NCI-H1436 treated with DMSO at 0.1 percent for 48 hours (cell line): ENCODE data around the gene RHBDD1.

Source experiments
- DNase-seq: peaks from one replicate; lab custom pipeline; 2025; lab: John Stamatoyannopoulos, UW

RHBDD1 gene

DNA sequence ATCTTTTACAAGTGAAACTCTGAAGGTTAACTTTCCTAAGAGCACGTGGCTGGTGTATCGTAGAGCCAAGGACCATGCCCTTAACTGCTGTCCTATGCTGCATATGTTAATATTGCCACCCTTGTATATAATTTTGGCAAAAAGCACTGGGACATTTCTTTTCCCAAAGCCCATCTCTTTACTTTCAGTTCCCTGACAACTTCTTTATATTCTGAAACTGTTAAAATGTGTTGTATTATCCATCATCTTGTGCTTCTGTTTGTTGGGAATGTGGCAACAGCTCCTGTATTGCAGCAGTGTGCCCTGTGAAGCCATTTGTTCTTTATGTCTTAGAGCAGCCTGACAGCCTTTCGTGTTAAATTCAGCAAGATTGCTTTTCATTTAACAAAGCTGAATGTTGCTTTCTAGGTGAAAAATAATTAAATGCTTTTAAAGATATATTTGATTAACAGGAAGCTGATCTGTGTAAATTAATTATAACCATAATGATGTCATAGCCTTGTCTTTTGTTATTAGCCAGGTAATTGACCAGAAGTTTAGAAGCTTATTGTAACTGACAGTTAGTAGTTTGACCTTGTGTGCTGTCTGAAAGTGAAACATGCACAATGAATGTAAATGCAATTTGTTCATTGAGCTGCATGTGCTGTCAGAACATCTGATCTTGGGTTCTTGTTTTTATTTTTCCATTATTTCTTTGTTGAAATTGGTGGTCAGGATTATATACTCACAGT, 9.7 kb downstream of the RHBDD1 start:
- DNase-seq = no peak

DNA sequence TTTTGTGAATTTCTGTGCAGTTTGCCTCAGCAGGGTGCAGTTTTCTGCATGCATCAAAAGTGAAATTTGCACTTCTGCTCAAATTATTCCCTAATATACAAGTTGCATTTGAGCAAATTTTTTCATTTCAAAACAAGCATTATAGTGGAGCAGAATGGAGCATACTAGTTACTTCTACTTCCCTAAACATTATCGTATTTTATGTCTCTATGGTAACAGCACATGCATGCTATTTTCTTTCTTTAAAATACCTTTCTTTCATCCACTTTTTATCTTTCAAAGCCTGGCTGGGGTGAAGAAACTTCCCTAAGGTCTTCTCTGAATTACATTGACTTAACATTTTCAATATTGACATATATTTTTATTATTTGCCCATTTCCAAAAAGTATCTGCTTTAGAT, 11.2 kb downstream of the RHBDD1 start:
- no peak for DNase-seq

DNA sequence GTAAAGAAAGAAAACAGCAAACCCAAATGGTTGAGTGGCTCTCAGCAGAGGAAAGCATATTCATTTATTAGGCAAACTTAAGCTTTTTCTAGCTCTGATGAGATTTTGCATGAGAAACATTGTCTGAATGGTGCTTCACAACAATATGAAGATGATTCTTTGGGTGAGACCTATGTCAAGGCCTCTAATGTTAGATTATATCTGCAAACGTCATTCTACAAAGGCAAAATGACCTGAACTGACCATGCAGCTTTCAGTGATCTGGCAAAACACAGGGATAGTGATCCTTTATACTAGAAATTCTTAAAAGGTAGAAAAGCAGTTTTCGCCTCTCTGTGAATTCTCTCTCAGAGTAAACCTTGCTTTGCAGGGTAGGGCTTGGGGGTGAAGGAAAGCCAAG, 11.7 kb downstream of the RHBDD1 start:
- no peak for DNase-seq

DNA sequence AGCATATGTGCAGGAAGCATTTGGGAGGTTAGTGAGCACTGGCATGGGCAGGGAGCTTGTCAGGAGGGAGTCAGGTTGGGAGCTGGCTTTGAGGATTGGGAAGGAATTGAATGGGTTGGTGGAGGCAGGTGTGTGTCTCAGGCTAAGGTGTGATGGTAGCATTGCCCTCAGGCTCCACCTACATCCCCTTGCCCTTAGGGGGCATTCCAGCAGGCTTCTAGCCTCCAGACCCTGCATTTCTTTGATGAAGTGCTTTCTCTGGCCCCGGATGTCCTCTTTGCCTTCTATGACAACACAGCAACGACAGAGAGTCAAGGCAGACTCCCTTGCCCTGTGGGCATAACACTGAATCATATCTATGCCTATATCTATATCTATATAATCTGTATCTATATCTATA, 13.5 kb downstream of the RHBDD1 start:
- no peak for DNase-seq

DNA sequence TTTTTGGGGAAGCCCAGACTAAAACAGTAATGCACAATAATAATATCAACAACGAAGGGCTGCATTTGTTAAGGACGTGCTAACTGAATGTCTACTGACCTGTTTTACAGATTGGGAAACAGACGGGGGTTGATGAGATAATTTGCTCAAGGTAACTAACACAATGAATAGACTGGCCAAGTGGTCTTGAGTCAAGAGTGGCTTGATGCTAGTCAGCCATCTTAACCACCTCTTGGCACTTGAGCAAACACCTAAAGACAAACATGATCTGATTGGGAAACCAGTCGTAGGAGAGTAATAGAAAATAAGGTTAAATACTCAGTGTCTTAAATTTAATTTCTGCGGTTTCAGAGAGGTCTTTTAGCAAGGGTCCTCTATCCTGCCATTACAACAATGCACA, 14.2 kb downstream of the RHBDD1 start:
- no peak for DNase-seq

DNA sequence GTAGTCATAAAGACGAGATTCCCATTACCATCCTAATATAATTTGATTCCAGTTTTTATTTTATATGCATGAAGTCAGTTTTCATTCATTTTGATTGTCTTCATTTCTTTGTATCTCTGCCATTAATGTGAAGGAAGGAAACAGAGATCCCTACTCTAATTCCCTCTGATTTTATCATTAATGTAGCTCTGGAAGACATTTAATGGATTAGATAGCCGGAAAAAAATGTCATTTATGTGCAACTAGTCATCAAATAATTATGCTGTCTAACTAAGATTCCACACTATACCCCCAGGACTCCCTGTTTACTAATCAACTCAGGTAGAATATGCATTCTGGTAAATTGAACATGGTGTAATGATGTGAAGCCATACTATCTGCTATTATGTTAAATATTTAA, 19.9 kb downstream of the RHBDD1 start:
- no peak for DNase-seq

DNA sequence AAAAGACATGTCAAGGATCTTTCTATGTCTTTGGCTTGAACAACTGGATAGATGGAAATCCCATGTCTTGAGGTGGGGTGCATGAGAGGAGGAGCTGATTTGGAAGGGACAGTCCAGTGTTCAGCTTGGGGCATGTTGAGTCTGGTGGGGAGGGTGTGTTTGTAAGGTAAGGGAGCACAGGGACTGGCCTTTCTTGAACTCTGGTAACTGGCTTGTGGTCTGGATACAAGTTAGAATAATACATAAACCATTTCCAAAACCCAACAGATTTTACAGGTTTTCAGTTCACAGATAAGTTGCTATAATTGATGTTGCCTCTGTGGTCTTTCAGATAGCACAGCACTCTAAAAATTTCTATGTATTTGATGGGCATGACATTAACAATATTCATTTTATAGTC, 24.2 kb downstream of the RHBDD1 start:
- no peak for DNase-seq

DNA sequence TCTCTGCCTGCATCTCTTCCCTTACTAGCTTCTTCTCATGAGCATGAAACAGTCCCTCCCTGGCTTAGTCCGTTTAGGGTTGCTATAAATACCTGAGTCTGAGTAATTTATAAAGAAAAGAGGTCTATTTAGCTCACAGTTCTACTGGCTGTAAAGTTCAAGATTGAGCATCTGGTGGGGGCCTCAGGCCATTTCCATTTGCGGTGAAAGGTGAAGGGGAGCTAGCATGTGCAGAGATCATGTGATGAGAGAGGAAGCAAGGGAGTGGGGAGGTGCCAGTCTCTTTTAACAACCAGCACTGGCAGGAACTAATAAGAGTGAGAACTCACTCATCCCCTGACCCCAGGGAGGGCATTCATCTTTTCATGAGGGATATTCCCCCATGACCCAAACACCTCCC, 26.8 kb downstream of the RHBDD1 start:
- no peak for DNase-seq

DNA sequence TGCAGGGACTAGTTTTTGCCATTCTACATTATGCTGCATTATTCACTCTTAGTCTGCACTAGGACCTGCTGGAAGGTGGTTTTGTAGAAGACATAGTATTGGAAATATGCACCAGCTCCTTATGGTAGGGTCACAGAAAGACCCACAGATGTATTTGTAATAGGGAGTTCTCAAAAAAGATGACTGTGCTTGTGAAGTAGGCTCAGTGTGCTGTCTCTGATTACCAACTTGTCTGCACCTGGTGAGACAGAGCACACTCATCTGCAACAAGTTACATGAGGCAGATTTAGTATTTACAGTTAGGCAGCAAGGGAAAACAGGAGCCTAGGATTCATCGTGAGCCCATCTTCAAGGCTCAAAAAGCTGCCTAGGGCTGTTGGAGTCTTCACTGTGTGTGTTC, 29.4 kb downstream of the RHBDD1 start:
- no peak for DNase-seq

DNA sequence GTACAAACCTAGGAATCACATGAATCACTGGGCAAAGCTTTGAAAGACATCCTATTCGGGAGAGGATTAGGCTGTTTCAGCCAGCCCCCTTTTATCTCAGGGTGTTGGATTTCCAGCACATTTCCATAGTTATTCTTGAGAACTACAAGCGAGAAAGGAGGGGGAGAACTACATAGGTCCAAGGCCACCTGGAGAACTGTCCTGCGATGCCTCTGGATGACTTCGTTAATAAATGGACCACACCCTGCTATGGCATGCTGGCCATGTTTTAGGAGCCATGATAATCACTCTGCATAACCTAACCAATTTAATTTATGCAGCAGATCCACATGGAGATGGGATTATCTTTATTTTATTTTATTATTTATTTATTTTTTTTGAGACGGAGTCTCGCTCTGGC, 29.9 kb downstream of the RHBDD1 start:
- no peak for DNase-seq

DNA sequence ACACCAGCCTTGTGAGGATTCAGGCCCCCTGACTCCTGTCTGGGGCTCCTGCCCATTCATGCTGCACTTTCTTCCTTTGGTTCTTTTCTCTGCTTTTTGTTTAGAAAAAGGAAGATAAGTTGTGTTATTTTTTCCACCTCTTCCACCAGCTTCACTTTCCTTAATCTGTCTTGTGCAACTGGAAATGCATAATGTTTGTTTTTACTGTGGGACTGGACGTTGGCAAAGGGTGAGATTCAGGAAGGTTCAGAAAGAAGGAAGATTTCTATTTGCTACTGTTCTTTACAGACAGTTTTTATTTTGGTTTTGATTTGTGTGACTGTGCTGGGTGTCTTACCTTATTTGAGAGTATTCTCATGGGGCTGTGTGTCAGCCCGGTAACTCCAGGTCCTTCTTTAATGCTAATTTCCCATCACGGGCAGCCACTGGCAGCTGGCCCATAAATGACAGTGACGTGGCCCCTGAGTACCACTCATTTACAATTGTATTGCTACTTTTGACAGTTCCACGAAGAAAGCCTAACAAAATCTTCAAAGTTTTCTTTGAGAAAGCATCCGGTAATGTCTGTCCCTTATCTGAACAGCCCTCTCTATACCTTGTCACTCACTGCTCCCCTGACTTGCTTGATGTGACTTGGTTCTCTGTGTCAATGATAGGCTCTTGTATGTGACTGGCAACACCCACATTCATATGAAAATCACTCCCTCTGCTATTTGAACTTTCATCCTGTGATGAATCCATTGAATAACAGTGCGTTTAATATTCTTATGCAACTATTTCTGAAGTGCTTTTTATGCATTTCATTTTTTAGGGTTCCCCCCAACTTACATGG, 32.7 kb downstream of the RHBDD1 start:
- DNase-seq = no peak

DNA sequence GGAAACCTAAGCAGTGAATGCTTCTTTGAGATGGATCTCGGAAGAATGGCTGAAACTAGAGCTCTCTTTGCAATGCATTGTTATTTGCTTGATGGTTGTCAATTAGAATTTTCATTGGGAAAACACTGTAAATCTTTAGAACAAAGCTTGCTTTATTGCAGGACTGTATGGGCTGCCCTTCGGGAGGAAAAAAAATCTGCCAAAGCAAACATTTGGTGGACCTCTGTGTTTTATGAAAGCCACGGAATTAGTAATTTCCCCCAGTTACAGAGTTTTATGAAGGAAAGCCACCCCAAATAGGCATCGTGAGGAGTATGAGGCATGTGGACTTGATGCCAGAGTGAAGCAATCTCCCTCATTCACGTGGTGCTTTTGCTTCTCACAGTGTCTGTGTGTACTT, 33.5 kb downstream of the RHBDD1 start:
- DNase-seq = no peak

DNA sequence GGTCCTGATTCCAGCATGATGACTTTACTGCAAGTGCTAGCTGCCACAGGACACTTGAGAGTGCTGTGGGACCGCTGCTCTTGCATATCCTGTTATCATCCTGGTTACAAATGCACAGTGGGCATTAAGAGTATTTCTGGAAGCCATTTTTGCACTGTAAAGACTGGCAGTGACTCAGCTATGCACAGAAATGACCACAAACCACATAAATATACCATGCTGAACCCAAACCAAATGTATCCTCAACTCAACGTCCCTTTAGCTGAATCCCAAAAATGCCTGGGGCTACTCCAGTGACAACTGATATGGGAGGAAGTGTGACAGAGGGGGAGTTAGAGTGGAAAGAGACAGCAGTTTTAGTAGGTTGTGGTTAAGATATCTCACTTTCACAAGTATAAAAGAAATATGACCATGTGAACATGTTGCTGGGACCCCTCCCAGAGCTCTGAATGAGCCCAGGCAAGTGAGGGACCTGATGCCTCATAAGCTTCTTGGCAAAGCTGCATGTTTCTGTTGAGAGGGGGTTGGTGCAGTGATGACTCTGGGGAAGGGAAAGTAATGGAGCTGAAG, 37.3 kb downstream of the RHBDD1 start:
- DNase-seq = no peak

DNA sequence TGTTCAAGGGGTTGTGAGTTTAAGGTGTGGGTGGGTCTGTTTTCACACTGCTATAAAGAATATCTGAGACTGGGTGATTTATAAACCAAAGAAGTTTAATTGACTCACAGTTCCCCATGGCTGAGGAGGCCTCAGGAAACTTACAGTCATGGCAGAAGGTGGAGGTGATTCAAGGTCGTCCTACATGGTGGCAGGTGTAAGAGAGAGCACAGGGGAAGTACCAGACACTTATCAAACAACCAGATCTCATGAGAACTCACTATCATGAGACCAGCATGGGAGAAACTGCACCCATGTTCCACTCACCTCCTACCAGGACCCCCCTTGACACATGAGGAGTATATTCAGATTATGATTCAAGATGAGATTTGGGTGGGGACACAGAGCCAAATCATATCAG, 38.0 kb downstream of the RHBDD1 start:
- DNase-seq = no peak

DNA sequence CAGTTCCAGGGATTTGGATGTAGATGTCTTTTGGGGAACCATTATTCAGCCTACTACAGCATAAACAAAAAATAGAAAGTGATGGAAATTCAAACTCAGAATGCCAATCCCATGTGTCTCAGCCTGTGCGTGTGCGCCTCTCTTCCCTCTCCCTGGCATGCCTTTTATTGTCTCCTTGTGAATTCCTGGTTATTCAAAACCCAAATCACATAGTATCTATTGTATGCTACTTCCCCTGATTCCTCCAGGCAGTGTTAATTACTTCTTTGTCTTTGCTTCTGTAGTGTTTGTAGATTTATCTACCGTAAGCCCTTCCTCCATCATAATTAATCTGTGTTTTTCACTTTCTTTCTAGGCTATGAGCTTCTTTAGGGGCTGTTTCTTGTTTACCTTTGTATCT, 38.9 kb downstream of the RHBDD1 start:
- DNase-seq = no peak

DNA sequence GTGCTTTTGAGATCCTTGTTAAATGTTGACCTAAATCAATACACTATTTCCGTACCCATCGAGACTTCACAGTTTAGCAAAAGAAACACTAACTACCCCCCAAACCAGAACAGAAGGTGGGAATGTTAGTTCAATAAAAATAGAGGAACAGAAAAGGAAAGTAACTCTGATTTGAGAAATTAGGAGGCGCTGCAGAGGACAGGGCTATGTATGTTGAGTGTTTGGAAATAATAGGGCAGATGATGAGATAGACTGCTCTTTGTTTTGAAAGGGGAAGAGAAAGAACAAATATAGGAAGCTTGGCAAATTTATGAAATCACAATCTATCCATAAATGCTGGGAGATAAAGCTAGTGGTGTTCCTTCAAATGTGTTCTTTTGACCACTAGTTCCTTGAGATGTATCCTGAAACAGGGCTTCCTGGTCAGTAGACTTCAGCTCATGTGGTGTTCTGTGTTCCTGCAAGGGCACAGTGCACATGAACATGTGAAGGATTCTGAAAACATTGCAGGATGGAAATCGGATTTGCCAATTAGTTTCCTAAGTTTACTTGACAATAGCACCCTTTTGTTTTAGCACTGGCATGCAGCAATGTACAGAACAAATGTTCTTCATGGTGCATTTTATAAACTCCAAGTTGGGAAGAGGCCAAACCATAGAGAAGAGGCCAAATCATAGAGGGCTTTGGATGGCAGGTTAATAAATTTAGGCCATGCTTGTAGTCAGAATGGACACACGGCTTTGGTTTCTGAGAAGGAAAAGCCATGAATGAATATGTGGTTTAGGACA, 39.8 kb downstream of the RHBDD1 start:
- no peak for DNase-seq

DNA sequence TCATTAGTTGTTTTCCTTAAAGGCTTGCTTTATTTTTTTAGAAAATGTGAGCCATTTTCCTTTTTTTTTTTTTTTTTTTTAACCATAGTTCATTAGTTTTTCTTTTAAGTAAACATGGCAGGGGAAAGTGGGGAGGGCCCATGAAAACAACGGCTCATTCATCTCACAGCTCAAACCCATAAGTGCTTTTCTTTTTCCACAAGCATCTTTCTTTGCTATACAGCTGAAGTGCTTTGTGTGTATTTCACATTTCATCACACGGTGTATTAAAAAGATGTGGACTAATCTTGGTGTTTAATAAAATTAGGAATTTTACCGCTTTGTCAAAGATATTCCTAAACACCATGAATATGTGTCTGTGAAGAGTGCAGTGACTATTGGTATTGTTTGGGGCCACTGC, 41.6 kb downstream of the RHBDD1 start:
- DNase-seq = no peak

DNA sequence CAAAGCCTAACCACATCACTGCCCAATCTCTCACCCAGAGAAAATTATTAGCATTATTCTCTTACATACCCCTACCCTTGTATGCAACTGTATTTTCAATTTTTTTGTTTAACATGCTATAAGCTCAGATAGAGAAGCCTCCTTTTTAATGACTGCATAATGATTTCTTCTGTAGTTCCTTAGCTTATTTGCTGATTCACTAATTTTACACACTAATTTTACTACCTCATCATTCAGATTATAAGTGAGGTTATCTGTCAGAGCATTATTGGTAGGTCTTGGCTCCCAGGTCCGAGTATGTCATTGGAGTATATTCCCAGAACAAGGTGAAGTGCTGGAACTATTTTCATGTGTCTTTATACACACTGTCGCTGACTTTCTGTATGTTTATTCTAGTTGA, 45.4 kb downstream of the RHBDD1 start:
- DNase-seq = no peak

DNA sequence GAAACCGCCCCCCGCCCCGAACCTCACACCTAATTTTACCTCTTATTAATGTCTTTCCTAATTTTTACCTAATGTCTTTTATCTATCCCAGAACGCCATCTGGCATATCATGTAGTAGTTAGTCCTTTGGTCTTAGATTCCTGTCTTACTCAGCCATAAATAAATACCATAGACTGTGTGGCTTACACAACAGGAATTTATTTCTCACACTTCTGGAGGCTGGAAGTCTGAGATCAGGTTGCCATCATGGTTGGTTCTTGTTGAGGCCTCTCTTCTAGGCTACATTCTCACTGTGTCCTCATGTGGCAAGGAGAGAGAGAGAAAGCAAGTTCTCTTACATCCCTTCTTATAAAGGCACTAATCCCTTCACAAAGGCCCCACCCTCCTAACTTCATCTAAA, 46.8 kb downstream of the RHBDD1 start:
- no peak for DNase-seq

DNA sequence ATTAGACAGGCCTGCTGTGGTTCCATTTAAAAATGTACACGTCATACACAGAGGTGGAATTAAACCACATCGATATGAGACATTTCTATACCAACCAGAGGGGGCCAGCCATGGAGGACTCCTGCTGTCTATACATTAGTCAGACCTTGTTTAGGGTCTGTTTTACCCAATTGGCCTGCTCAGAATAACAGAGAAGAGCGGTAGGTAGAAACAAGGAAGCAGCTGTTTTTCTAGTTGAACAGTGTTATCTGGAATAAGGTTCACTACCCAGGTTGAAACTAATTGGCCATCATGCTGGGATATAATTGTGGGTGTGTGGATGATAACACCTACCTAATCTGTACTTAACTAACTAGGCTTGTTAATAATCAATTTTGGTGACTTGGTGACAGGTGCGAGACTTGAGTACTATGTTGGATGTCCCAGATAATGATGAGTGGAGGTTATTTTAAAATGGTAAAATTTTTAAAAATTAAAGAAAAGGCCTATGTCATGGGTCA, 47.5 kb downstream of the RHBDD1 start:
- no peak for DNase-seq

DNA sequence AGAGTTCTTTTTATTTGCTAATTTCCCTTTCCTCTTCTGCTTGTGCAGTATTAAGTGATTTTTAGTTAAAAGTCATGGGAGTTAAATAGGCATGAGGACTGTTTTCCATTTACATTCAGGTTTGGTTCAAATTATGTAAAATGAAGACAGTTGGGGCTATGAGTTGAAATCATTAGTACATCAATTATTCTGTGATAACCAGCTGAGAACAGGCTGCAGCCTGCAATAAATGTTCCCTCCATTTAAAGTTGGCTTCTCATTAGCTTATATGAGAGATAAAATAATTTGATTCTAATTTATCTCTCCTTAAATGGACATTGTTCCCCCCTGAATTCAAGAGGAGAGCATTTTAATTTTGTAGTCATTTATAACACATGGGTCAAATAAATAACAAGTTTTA, 48.3 kb downstream of the RHBDD1 start:
- DNase-seq = no peak

DNA sequence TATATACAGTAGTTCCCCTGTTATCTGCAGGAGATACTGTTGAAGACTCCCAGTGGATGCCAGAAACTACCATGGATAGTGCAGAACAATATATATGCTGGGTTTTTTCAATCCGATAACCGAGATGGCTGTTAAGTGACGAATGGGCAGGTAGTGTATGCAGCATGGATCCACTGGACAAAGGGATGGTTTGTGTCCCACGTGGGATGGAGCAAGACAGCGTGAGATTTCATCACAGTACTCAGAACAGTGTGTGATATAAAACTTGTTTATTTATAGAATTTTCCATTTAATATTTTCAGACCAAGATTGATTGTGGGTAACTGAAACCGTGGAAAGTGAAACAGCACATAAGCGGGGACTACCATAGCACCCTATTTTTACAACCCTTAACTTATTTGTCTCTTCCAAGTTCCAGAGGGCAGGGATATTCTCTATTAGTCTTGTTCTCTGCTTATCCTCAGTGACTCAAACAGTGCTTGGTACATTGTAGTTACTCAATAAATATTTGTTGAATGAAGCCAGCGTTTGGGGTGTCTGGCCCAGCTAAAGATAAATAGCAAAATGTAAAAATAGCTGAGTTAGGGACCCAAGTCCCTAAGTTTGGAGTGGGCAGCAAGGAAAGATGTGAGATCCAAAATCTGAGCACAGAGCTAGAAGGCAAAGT, 50.0 kb downstream of the RHBDD1 start:
- no peak for DNase-seq
